Adrenal gland (tissue), 12 donors: ENCODE data around the gene INPP4B. TPM values are rescaled to one million over a fixed set of nuclear protein-coding genes. Genes with fewer than 3 reads are reported as not detected.
A peak's percentile ranks its signal among the peaks of the same experiment; 100 is the strongest.

Source experiments
- DNase-seq, 7 donors: peaks; one replicate each; pipeline ENCODE4 v3.0.0-alpha.2; 2019 to 2020
- H3K27ac ChIP-seq, 5 donors: fragments of 200-600 bp; sonication (generic) in 4 of 5; 1 replicate in 3 of 5; 2 replicates in 2 of 5; pipeline versions ENCODE4 v1.5.1 to v1.8.0; 2016 to 2020; ENCODE audit warnings: mild to moderate bottlenecking in 1 of 5
- H3K27me3 ChIP-seq: fragments of 200-600 bp; 2 replicates; pipeline ENCODE4 v1.8.0; 2021
- H3K36me3 ChIP-seq, 2 donors: fragments of 200-600 bp; replicated peaks in 1 of 2; 1 replicate in 1 of 2; 2 replicates in 1 of 2; pipeline versions ENCODE4 v1.5.1 to v1.8.0; 2018 to 2022
- H3K4me1 ChIP-seq, 2 donors: fragments of 200-600 bp; replicated peaks in 1 of 2; 1 replicate in 1 of 2; 2 replicates in 1 of 2; pipeline versions ENCODE4 v1.5.1 to v1.8.0; 2018 to 2021
- H3K4me3 ChIP-seq, 4 donors: fragments of 200-600 bp; sonication (generic) in 3 of 4; one replicate each; pipeline ENCODE4 v1.5.1; 2016 to 2018
- H3K9me3 ChIP-seq, 3 donors: fragments of 200-600 bp; sonication (generic) in 1 of 3; replicated peaks in 1 of 3; 1 replicate in 2 of 3; 2 replicates in 1 of 3; pipeline versions ENCODE4 v1.5.1 to v1.8.0; 2016 to 2021
- CTCF ChIP-seq, 6 experiments: fragments of 450-650 bp in 4 of 6; fragments of 200-600 bp in 2 of 6; sonication (generic) in 1 of 6; IDR thresholded peaks; 1 replicate in 5 of 6; 2 replicates in 1 of 6; pipeline versions ENCODE4 v1.5.1 to v1.8.0; 2016 to 2021; ENCODE audit warnings: antibody characterized with exemption in 6 of 6, mild to moderate bottlenecking in 2 of 6, moderate library complexity in 1 of 6
- POLR2A ChIP-seq, 2 donors: fragments of 450-650 bp; IDR thresholded peaks; one replicate each; pipeline ENCODE4 v1.6.1; 2017; ENCODE audit warnings: antibody characterized with exemption in 2 of 2, mild to moderate bottlenecking in 2 of 2, moderate library complexity in 1 of 2
- WGBS, 4 donors: extraction: QIAGEN DNeasy Blood & Tissue Kit in 2 of 4; methylation state at CpG; one replicate each; pipeline versions ENCODE4 v1.1.5 to v1.1.7; 2013 to 2017; 5-methylcytosine and 5-hydroxymethylcytosine counted together
- intact Hi-C, 2 donors: fragments of 100-400 bp; cut with DNase I; formaldehyde crosslinking; loops; one replicate each; pipeline versions ENCODE4 v1.14.1 to v1.15.0; 2022 to 2023
- polyA plus RNA-seq, 3 donors: library from polyadenylated mRNA; stranded (reverse); fragments of 200-250 nt in 2 of 3; fragments of 350-450 nt in 1 of 3; fragmentation: Illumina TruSeq in 1 of 3; extraction: RNeasy Lipid Tissue Mini Kit (QIAGEN cat#74804) in 1 of 3; gene quantifications; one replicate each; pipeline ENCODE4 v1.2.3, GENCODE V29; 2013 to 2014
- total RNA-seq, 9 donors: library from RNA; depleted of rRNA in 4 of 9; stranded (reverse); fragments of >200 nt in 4 of 9; fragments of 120-200 nt in 1 of 9; fragmentation: NEBNext Ultra II Directional in 1 of 9; extraction: Animal tissue kit (Norgen Biotek cat#: 25700) in 1 of 9; gene quantifications; one replicate each; pipeline versions ENCODE4 v1.1.0 to v1.2.4, GENCODE V29; 2013 to 2023
- donor health status: healthy with polysubstance abuse.
- donor health status: Bipolar disorder and iron deficiency.
- donor health status: DM: yes; HTN: yes; CAD: no.
- donor health status: DM: no; HTN: no; CAD: no.
- donor health status: DM: no; HTN: no; CAD: no.
- donor health status: DM: yes; HTN: yes; CAD: no.

Gene INPP4B
- total and polyA plus RNA-seq, 12 donors: 2.2 to 21.6 (median 11.8) TPM

GRCh38 chr4:142856576-142856975 is 10.5 kb upstream of the INPP4B start:
- TF ChIP-seq POLR2A (IDR thresholded peaks at IDR 0.05) (no peak), CTCF (IDR thresholded peaks at IDR 0.05) (no peak)
- Histone ChIP-seq H3K4me1 (no peaks in the 10 kb centered on the region), H3K36me3 (no peaks in the 10 kb centered on the region), H3K9me3 (no peaks in the 10 kb centered on the region), H3K27ac (no peak overlapping the region), H3K27me3 (no peaks in the 10 kb centered on the region), H3K4me3 (no peak overlapping the region)
- intact Hi-C loops: no loop called here
- 82 to 89% (median 86%) methylated on average over 2 of the region's 2 CpGs for WGBS, 4 donors
- no peak for DNase-seq

- no peaks in the 10 kb centered on the region for H3K9me3 ChIP-seq
- TF ChIP-seq POLR2A (IDR thresholded peaks at IDR 0.05): no peak
- peak in 1 of 6 experiments; percentile 9 for TF ChIP-seq CTCF (IDR thresholded peaks at IDR 0.05)
- no peak for DNase-seq
These were observed 4.4 kb upstream of the INPP4B start for GRCh38 chr4:142850478-142850877.

DNA sequence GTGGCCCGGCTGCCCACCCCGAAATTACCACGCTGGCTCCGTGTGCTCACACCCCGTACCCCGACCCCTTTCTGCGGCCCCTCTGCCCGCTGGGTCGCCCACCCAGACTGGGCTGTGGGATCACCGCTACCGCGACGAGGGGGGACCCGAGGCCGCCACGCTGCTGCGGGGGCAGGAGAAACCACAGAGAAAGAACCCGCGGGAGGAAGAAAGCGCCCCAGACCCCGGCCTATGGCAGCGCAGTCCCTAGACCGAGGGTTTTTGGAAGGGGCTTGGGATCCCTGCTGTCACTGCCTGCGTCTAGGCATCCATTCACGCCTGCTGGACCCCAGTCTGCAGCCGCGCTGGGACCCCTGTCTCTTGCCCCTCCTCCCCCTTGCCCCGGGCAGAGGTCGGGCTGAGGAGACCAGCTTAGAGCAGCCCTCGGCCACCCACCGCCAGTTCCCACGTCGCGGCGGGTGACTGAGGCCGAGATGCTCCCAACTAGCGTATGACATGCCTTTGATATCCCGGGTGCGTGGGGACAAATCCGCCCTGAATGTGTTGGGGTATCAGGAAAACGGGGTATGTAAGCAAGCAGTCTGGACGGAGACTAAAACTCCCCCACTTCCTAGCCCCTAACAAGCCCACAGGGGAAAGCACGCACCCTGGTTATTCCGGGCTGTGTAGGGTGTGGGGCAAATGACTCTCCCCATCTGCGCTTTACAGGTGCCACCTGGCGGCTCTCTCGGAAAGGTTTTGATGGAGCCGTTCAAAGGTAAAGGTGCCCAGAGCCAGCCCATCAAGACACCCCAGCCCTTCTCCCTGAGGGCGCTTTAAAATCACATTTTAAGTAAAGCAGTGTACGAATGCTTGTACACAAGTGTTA is 862 bp upstream of the INPP4B start:
- DNase-seq: peak in 5 of 7 donors; percentile 19 to 67 (median 31)
- WGBS, 4 donors: 3 to 41% (median 5%) methylated on average over 3 to 50 of the region's 50 CpGs

More at GRCh38 chr4:142850478-142850877, 4.4 kb upstream of the INPP4B start:
- no peak overlapping the region for H3K4me3 ChIP-seq
- 71 to 86% (median 79%) methylated on average over 4 of the region's 4 CpGs for WGBS, 4 donors
- H3K4me1 ChIP-seq: peaks cover 5 to 8% of the 10 kb centered on the region in 2 donors
- no peaks in the 10 kb centered on the region for H3K27me3 ChIP-seq
- H3K27ac ChIP-seq: no peak overlapping the region
- H3K36me3 ChIP-seq: no peaks in the 10 kb centered on the region
- intact Hi-C loops: no loop called here

More for the DNA sequence above, 862 bp upstream of the INPP4B start:
- intact Hi-C loops: loop anchor here in 1 of 2 donors (10.0 kb wide), 2 partner anchors 492 to 722 kb away; no protein-coding TSS in a partner anchor
- no peaks in the 10 kb centered on the region for H3K27me3 ChIP-seq
- TF ChIP-seq POLR2A (IDR thresholded peaks at IDR 0.05) (no peak), CTCF (IDR thresholded peaks at IDR 0.05) (peak in 4 of 6 experiments; percentile 7 to 38 (median 30))
- H3K4me1 ChIP-seq: peaks cover 11 to 14% of the 10 kb centered on the region in 2 donors
- H3K36me3 ChIP-seq: no peaks in the 10 kb centered on the region
- no peaks in the 10 kb centered on the region for H3K9me3 ChIP-seq
- no peak overlapping the region for H3K27ac ChIP-seq
- H3K4me3 ChIP-seq: peak overlapping the region in 3 of 4 donors; percentile 5 to 51 (median 45)
